C4-2B (cell line): ENCODE measurements around the gene LRBA.

Experiments used
- ZFX ChIP-seq: fragments of 450-650 bp; IDR thresholded peaks from 2 replicates; pipeline ENCODE4 v1.6.1; 2017
- TF ChIP-seq, protein P1 (sequence below): fragments of 450-650 bp; conservative IDR thresholded peaks from 2 replicates; pipeline ENCODE4 v1.5.1; 2017; ENCODE audit warnings: mild to moderate bottlenecking

DNA sequence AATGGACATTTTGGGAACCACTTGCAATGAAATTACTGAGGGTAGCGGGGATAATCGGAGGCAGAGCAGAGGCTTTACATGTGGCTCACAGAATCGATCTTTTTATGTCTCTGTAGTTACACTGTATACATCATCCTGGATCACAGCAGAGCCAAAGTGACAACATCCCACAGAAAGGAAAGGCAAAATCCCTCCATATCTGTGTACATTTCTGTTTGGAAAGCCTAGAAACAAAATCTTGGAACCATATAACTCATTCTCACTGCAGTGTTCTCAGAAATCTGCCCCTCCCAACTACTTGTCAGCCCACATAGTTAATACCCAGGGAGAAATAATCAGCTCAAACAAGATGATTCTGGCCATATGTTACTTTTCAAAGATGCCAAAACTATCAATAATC lies 725.2 kb downstream of the LRBA start:
- TF ChIP-seq, protein P1, sequence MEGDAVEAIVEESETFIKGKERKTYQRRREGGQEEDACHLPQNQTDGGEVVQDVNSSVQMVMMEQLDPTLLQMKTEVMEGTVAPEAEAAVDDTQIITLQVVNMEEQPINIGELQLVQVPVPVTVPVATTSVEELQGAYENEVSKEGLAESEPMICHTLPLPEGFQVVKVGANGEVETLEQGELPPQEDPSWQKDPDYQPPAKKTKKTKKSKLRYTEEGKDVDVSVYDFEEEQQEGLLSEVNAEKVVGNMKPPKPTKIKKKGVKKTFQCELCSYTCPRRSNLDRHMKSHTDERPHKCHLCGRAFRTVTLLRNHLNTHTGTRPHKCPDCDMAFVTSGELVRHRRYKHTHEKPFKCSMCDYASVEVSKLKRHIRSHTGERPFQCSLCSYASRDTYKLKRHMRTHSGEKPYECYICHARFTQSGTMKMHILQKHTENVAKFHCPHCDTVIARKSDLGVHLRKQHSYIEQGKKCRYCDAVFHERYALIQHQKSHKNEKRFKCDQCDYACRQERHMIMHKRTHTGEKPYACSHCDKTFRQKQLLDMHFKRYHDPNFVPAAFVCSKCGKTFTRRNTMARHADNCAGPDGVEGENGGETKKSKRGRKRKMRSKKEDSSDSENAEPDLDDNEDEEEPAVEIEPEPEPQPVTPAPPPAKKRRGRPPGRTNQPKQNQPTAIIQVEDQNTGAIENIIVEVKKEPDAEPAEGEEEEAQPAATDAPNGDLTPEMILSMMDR: no peak
- TF ChIP-seq ZFX: no peak
